Measurements from ENCODE around the gene GPC3. TPM values are rescaled to one million over a fixed set of nuclear protein-coding genes. Genes with fewer than 3 reads are reported as not detected.

Gene GPC3
- total and polyA plus RNA-seq, 4 donors, result 8.3 to 270 (median 52.4) TPM

- ATAC-seq (ENCODE audit: insufficient read depth, low FRiP score), result no peak
- WGBS, 2 donors, result 67 to 81% methylated on average over 3 of the region's 3 CpGs
- Histone ChIP-seq H3K27me3 (ENCODE audit: control insufficient read depth in 3 of 3, insufficient read depth in 3 of 3, low read length in 2 of 3) (peaks cover 0 to 10% (median 4%) of the 10 kb centered on the region in 3 donors), H3K9me3 (ENCODE audit: control insufficient read depth in 4 of 4, insufficient read depth in 3 of 4, low read length in 3 of 4) (peaks cover 0 to 2% (median 0%) of the 10 kb centered on the region in 4 donors), H3K4me3 (no peak overlapping the region), H3K4me1 (ENCODE audit: control insufficient read depth in 5 of 5, insufficient read depth in 5 of 5, low read length in 5 of 5) (no peaks in the 10 kb centered on the region), H3K27ac (ENCODE audit: low read depth in 1 of 2, low read length in 1 of 2) (no peak overlapping the region), H3K9ac (ENCODE audit: insufficient read depth in 1 of 2, low read length in 2 of 2) (no peak overlapping the region), H3K36me3 (ENCODE audit: control insufficient read depth in 4 of 4, insufficient read depth in 4 of 4, low read length in 4 of 4) (peaks cover 0 to 5% (median 0%) of the 10 kb centered on the region in 4 donors)
- TF ChIP-seq CTCF (IDR thresholded peaks at IDR 0.05; ENCODE audit: control extremely low read depth, extremely low read depth), result no peak
- DNase-seq, result no peak
These were observed 448.3 kb downstream of the GPC3 start for GRCh38 chrX:133537142-133537541.

GRCh38 chrX:133535066-133535465, 450.3 kb downstream of the GPC3 start:
- TF ChIP-seq CTCF (IDR thresholded peaks at IDR 0.05; ENCODE audit: control extremely low read depth, extremely low read depth), result no peak
- no peak for DNase-seq
- H3K4me1 ChIP-seq (ENCODE audit: control insufficient read depth in 5 of 5, insufficient read depth in 5 of 5, low read length in 5 of 5), result peaks cover 0 to 2% (median 0%) of the 10 kb centered on the region in 5 donors
- peaks cover 0 to 5% (median 0%) of the 10 kb centered on the region in 4 donors for H3K36me3 ChIP-seq (ENCODE audit: control insufficient read depth in 4 of 4, insufficient read depth in 4 of 4, low read length in 4 of 4)
- H3K9ac ChIP-seq (ENCODE audit: insufficient read depth in 1 of 2, low read length in 2 of 2), result no peak overlapping the region
- no peak overlapping the region for H3K4me3 ChIP-seq
- H3K9me3 ChIP-seq (ENCODE audit: control insufficient read depth in 4 of 4, insufficient read depth in 3 of 4, low read length in 3 of 4), result peaks cover 0 to 2% (median 0%) of the 10 kb centered on the region in 4 donors
- 69 to 87% methylated on average over 2 of the region's 2 CpGs for WGBS, 2 donors
- ATAC-seq (ENCODE audit: insufficient read depth, low FRiP score), result no peak
- peaks cover 0 to 6% (median 4%) of the 10 kb centered on the region in 3 donors for H3K27me3 ChIP-seq (ENCODE audit: control insufficient read depth in 3 of 3, insufficient read depth in 3 of 3, low read length in 2 of 3)
- H3K27ac ChIP-seq (ENCODE audit: low read depth in 1 of 2, low read length in 1 of 2), result no peak overlapping the region

- 75 to 78% methylated on average over 4 of the region's 4 CpGs for WGBS, 2 donors
- H3K27ac ChIP-seq (ENCODE audit: low read depth in 1 of 2, low read length in 1 of 2), result no peak overlapping the region
- no peak for TF ChIP-seq CTCF (IDR thresholded peaks at IDR 0.05; ENCODE audit: control extremely low read depth, extremely low read depth)
- no peak overlapping the region for H3K9ac ChIP-seq (ENCODE audit: insufficient read depth in 1 of 2, low read length in 2 of 2)
- no peak for DNase-seq
- no peak for ATAC-seq (ENCODE audit: insufficient read depth, low FRiP score)
- peaks cover 0 to 6% (median 4%) of the 10 kb centered on the region in 3 donors for H3K27me3 ChIP-seq (ENCODE audit: control insufficient read depth in 3 of 3, insufficient read depth in 3 of 3, low read length in 2 of 3)
- H3K36me3 ChIP-seq (ENCODE audit: control insufficient read depth in 4 of 4, insufficient read depth in 4 of 4, low read length in 4 of 4), result peaks cover 0 to 5% (median 0%) of the 10 kb centered on the region in 4 donors
- peaks cover 0 to 2% (median 0%) of the 10 kb centered on the region in 4 donors for H3K9me3 ChIP-seq (ENCODE audit: control insufficient read depth in 4 of 4, insufficient read depth in 3 of 4, low read length in 3 of 4)
- H3K4me3 ChIP-seq, result no peak overlapping the region
- peaks cover 0 to 2% (median 0%) of the 10 kb centered on the region in 5 donors for H3K4me1 ChIP-seq (ENCODE audit: control insufficient read depth in 5 of 5, insufficient read depth in 5 of 5, low read length in 5 of 5)
These were observed 451.2 kb downstream of the GPC3 start for GRCh38 chrX:133534172-133534571.

- Histone ChIP-seq H3K27ac (ENCODE audit: low read depth in 1 of 2, low read length in 1 of 2) (no peak overlapping the region), H3K9ac (ENCODE audit: insufficient read depth in 1 of 2, low read length in 2 of 2) (no peak overlapping the region), H3K9me3 (ENCODE audit: control insufficient read depth in 4 of 4, insufficient read depth in 3 of 4, low read length in 3 of 4) (peaks cover 0 to 2% (median 0%) of the 10 kb centered on the region in 4 donors), H3K4me1 (ENCODE audit: control insufficient read depth in 5 of 5, insufficient read depth in 5 of 5, low read length in 5 of 5) (peaks cover 0 to 2% (median 0%) of the 10 kb centered on the region in 5 donors), H3K27me3 (ENCODE audit: control insufficient read depth in 3 of 3, insufficient read depth in 3 of 3, low read length in 2 of 3) (peaks cover 0 to 6% (median 3%) of the 10 kb centered on the region in 3 donors), H3K36me3 (ENCODE audit: control insufficient read depth in 4 of 4, insufficient read depth in 4 of 4, low read length in 4 of 4) (peaks cover 0 to 5% (median 0%) of the 10 kb centered on the region in 4 donors), H3K4me3 (no peak overlapping the region)
- no peak for TF ChIP-seq CTCF (IDR thresholded peaks at IDR 0.05; ENCODE audit: control extremely low read depth, extremely low read depth)
- DNase-seq, result no peak
- ATAC-seq (ENCODE audit: insufficient read depth, low FRiP score), result no peak
- 67 to 83% methylated on average over 3 of the region's 3 CpGs for WGBS, 2 donors
These were observed 452.1 kb downstream of the GPC3 start for GRCh38 chrX:133533249-133533648.
